Inflammatory macrophage (primary cell): ENCODE measurements around the gene PHF21B.

Source experiments
- DNase-seq, 2 donors: peaks; one replicate each; pipeline ENCODE4 v3.0.0-alpha.2; 2020 to 2022

Gene PHF21B

GRCh38 chr22:44956840-44957767 lies 52.7 kb downstream of the PHF21B start:
- no peak for DNase-seq

- DNase-seq, result no peak
These were observed 54.7 kb downstream of the PHF21B start for GRCh38 chr22:44955102-44955501.

- DNase-seq, result no peak
These were observed 55.7 kb downstream of the PHF21B start for GRCh38 chr22:44954149-44954548.

- DNase-seq, result no peak
These were observed 56.7 kb downstream of the PHF21B start for GRCh38 chr22:44952863-44953746.

- DNase-seq, result no peak
These were observed 58.3 kb downstream of the PHF21B start for GRCh38 chr22:44951510-44951816.

- DNase-seq, result no peak
These were observed 58.8 kb downstream of the PHF21B start for GRCh38 chr22:44950806-44951509.

GRCh38 chr22:44947846-44948245 lies 62.0 kb downstream of the PHF21B start:
- DNase-seq, result no peak

- DNase-seq, result no peak
These were observed 62.8 kb downstream of the PHF21B start for GRCh38 chr22:44947049-44947448.

GRCh38 chr22:44944883-44945601 lies 64.8 kb downstream of the PHF21B start:
- no peak for DNase-seq

GRCh38 chr22:44943701-44944324 lies 66.0 kb downstream of the PHF21B start:
- no peak for DNase-seq

GRCh38 chr22:44942979-44943700 lies 66.7 kb downstream of the PHF21B start:
- no peak for DNase-seq

GRCh38 chr22:44942056-44942455 lies 67.7 kb downstream of the PHF21B start:
- DNase-seq, result no peak

- DNase-seq, result no peak
These were observed 68.6 kb downstream of the PHF21B start for GRCh38 chr22:44941207-44941606.

GRCh38 chr22:44940130-44940529 lies 69.7 kb downstream of the PHF21B start:
- DNase-seq, result no peak

- DNase-seq, result no peak
These were observed 70.4 kb downstream of the PHF21B start for GRCh38 chr22:44939451-44939850.

GRCh38 chr22:44938886-44939285 lies 70.9 kb downstream of the PHF21B start:
- no peak for DNase-seq

GRCh38 chr22:44937216-44937615 lies 72.6 kb downstream of the PHF21B start:
- DNase-seq, result no peak

GRCh38 chr22:44936201-44936600 lies 73.6 kb downstream of the PHF21B start:
- DNase-seq, result no peak

GRCh38 chr22:44935724-44936123 lies 74.1 kb downstream of the PHF21B start:
- no peak for DNase-seq

- no peak for DNase-seq
These were observed 75.4 kb downstream of the PHF21B start for GRCh38 chr22:44934454-44934735.

- no peak for DNase-seq
These were observed 75.9 kb downstream of the PHF21B start for GRCh38 chr22:44933666-44934453.
